NT2/D1 (cell line): ENCODE measurements around the gene ERC2.

Experiments used
- SUZ12 ChIP-seq: IDR thresholded peaks from 2 replicates; pipeline ENCODE4 v1.6.1; 2011; ENCODE audit not compliant: insufficient read length, insufficient read depth; ENCODE audit errors: extremely low read depth
- YY1 ChIP-seq: IDR thresholded peaks from 2 replicates; pipeline ENCODE4 v1.6.1; 2011; ENCODE audit not compliant: insufficient read length, insufficient read depth

DNA sequence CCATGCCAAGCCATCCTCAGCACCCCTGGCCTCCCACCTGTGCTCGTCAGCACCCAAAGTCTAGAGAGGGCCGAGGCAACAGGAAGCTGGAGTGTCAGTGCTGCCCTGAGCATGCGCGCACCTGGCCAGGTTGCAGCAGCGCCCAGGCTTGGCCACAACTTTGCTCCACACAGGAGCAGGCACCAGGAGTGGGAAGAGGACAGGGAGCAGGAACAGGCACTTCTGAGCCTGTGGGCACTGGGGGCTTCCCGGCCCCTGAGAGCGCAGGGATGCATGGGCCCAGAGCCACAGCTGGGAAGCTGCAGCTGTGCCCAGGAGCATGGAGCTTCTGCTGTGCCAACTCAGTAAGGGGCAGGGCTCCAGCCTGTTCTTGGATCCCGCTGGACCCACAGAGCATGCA is 509.7 kb downstream of the ERC2 start:
- no peak for TF ChIP-seq YY1
- TF ChIP-seq SUZ12 = no peak
